NCI-H187 treated with DMSO at 0.1 percent for 48 hours (cell line): ENCODE results near the gene C12orf57.

Experiments
- DNase-seq: peaks from one replicate; lab custom pipeline; 2025; lab: John Stamatoyannopoulos, UW

Gene C12orf57

GRCh38 chr12:6965026-6965661, 21.3 kb downstream of the C12orf57 start:
- peak; percentile 35 for DNase-seq

DNA sequence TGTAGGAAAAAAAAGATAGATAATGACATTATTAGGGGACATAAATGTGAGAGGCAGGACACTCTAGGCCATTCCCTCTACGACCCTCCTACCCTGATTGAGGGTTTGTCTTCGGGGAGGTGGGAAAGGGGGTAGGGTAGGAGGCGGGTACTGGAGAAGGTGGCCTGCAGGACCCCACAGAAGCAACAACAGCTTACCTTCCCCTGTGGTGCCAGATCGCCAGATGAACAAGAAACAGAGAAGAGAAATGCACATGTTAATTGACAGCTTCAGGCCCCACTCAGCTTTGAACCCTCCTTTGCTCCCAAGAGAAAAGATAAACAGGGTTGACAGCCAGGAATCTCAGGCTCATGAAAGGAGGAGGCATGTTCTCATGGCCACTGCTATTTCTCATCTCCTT, 21.9 kb downstream of the C12orf57 start:
- no peak for DNase-seq

DNA sequence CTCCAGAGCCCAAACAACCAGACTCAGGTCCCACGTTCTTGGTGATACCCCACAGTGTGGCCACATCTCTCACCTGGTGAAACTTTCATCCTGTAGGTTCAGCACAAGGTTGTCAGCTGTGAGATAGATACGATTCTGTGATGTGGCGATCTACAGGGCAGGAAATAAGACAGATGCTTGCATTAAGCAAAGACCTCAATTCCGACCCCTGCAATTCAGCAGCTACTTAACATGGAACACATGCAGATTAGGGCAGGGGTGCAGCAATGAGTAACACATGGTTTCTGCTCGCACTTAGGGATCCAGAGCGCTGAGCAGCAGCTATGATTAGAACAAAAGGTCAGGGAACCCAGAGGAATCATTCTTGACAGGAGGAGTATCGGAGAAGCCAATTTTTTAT, 22.5 kb downstream of the C12orf57 start:
- no peak for DNase-seq

DNA sequence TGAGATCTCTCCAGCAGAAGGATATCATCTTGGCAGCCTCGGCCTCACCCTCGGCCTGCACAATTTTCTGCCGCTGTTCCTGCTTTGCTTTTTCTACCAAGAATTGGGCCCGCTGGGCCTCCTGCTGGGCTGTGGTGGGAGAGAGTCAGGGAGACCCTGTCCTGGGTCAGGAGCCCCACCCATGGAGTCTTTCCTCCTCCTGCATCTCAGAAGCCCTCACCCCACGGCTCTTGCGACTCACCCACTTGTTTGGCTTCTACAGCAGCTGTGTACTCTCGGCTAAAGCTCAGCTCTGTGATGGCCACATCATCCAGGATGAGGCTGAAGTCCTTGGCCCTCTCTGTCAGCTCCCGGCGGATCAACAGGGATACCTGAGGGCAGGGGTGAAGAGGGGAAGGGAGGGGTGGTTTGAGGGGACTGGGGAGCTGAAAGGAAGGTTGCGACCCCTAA, 23.9 kb downstream of the C12orf57 start:
- DNase-seq, result no peak

- no peak for DNase-seq
These were observed 24.6 kb downstream of the C12orf57 start for GRCh38 chr12:6968426-6968825.

GRCh38 chr12:6970096-6970527, 26.3 kb downstream of the C12orf57 start:
- DNase-seq, result no peak

DNA sequence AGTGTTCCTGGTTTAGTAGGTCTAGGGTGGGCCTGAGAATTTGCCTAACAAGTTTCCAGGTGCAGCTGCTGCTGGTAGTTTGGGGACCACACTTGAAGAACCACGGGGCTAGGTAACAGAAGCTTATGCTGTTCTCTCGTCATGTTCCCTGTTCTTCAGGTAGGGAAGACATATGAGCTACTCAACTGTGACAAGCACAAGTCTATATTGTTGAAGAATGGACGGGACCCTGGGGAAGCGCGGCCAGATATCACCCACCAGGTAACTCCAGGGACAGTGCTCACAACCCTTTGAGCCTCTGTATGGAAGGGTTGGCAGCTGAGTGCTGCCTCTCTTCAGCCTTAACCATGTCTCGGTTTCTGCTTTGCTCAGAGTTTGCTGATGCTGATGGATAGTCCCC, 30.4 kb downstream of the C12orf57 start:
- DNase-seq, result no peak

DNA sequence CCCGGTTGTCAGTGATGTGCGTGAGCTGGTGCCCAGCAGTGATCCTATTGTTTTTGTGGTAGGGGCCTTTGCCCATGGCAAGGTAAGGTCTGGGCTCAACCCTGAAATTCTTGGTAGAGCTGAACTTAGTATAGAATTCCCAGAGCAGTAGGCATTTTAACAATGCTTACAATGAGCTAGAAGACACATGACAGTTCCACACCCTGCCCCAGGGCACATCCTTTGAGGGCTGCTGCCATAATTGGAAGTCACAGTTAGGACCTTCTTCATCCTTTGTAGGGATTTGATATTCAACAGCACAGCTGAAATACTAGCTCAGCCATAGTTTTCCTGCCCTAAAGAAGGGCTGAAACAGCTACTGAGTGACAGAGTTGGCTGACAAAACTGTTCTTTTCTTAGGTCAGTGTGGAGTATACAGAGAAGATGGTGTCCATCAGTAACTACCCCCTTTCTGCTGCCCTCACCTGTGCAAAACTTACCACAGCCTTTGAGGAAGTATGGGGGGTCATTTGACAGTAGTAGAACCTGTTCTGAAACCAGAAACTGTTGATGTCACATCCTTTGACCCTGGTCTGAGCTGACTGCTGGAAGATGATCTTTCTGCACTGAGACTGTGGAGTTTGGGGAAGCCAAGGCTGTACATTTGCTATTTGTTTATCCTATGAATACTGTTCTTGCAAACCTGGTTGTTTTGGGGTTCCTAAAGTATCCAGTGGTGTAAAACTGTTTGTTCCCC, 31.6 kb downstream of the C12orf57 start:
- DNase-seq, result no peak

GRCh38 chr12:6977653-6978052, 33.8 kb downstream of the C12orf57 start:
- no peak for DNase-seq

DNA sequence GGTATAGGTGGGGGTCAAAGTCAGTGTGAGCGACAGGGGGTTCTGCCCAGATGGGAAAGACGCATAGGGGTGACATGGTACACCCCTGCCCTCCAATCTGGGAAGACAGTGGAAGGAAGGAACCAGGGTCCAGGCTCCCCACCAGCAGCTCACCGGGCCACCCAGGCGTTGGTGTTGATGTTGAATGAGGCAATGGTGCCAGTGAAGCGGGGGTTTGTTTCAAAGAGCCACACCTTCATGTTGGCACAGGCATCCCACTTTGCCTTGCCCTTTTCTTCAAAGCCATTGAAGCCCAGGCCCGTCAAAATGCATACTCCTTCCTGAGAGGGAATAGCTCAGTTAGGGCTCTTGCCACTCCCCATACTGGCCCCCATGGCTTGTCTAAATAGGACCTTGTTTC, 34.4 kb downstream of the C12orf57 start:
- DNase-seq, result no peak

DNA sequence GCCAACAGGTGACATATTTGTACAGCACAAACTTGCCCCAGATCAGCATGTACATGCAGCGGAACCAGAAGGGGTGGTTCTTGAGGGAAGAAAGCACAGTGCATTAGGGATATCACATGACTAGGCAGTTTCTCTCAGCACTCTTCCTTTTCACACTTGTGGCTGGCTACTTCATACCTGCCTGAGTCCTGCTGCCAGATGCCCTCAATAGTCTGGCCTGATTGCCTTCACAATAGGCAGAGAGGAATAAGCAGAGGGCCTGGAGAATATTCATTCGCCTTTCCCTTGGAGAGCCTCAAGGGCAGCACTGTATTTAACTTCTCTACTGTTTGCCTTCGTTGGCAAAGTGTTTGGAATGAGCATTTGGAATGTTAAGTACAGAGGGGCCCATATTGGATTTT, 34.8 kb downstream of the C12orf57 start:
- no peak for DNase-seq

GRCh38 chr12:6979021-6979420, 35.2 kb downstream of the C12orf57 start:
- DNase-seq, result no peak

DNA sequence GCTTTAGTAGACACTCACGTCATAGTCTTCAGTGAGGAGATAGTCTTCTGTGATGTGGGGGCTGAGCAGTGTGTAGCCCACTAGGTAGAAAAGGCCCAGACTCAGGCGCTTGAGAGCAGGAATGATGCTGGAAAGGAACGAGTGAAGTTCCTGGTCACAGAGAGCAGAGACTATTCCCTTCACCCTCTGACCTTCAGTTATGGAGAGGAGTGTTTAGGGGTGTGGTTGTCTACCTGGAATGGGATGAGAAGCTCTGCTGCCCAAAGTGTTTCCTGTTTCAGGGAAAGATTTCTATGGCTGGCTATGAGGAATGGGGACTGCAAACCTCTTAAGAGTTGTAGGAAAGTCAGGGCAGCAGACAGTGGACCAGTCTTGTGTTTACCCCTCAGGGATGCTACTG, 35.6 kb downstream of the C12orf57 start:
- no peak for DNase-seq

DNA sequence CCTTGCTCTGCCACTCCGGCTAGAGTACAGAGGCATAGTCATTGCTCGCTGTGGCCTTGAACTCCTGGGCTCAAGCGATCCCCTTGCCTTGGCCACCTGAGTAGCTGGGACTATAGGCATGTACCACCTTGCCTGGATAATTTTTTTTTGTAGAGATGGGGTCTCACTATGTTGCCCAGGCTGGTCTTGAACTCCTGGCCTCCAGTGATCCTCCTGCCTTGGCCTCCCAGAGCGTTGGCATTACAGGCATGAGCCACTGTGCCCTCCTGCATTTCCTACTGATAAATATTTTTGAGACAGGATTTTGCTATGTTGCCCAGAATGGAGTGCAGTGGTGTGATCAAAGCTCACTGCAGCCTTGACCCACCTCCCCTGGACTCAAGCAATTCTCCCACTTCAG, 36.3 kb downstream of the C12orf57 start:
- no peak for DNase-seq

DNA sequence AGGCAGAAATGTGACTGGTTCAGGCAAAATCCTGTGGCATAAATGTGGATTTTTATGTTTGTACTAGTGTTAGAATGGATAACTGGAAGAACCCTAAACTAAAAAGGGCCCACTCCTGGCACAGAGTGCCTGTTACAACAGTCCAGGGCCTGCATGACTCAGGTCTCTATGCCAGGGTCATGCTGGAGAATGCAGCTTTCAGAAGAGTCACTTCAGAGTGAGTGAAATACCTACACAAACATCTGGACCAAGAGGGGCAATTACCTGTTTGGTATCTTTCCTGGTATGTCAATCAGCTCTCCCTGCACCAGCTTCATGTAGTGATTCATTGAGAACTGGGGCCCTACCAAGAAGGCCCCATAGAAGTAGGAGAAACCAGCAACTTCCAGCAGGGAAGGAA, 36.9 kb downstream of the C12orf57 start:
- DNase-seq, result no peak

DNA sequence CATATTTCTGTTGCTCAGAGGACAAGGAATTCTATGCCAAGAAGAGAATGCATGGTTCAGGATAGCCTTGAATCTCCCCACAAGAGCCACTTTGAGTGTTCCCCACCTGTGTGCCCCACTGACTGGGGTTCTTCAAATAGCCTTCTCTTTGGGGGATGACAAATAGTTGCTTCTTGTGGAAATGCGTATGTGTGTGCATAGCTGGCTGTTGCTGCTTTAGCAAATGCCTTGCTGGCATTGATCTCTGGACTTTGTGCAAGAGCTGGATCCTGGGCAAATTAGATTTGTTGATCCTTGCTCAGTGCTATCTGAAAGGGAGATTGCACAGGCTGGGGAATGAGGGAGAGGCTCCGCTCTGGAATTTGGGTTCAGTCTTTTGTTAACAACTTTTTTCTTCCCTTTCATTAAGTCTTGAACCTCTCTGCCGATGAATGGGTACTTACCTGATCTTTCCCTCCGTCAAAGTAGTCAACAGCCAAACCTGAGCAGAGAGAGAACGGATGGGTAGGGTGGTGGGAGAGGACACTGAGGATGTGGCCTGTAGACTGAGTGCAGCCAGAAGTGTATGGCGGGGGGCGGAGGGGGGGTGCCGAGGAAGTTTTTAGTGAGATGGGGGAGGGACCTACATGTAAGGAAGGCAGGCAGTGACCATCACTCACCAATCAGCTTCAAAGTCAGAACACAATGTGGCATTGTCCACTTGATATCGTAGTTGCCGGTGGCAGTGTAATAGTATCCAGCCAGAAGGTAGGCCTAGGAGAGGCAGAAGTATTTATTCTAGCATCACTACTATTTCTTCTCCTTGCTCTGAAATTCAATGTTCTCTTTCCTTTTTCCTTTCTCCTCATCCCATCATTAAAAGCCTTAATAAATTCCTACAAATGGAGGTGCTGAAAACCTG, 37.6 kb downstream of the C12orf57 start:
- DNase-seq, result no peak

GRCh38 chr12:6982532-6982931, 38.7 kb downstream of the C12orf57 start:
- DNase-seq, result no peak

- no peak for DNase-seq
These were observed 44.2 kb downstream of the C12orf57 start for GRCh38 chr12:6987956-6988553.
